Measurements from ENCODE around the gene TNKS1BP1.

Gene TNKS1BP1

DNA sequence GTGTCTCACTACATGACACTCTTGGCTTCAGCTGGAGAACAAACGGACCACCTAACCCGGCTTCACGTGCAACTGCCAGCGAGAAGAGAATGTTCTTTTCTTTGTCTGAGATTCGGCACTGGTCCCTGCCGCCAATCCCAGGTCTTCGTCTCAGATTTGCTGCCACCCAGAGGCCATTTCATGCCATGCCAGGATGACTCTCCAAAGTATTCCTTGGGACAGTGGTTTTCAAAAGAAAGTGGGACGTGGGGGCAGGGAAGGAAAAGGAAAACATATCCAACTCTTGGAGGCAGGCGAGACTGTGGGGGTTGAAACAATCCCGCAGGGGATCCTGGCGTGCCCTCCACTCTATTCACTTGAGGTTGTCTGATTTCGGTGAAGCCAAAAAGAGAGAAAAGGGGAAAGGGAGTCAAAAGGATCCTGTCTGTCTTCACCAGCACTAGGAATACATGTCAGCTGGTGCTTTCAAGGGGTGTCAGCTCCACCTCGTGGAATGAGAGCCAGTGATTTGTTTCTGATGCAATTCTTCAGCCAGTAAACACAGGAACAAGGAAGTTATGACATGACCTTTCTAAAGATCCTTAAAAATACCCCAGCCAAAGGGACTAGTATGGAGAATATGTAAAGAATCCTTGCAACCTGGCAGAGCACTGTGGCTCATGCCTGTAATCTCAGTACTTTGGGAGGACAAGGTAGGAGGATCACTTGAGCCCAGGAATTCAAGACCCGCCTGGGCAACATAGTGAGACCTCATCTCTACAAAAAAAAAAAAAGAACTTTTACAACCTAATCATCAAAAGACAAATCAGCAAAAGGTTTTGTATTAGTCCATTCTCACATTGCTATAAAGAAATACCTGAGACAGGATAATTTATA is 46.7 kb downstream of the TNKS1BP1 start:
- TF ChIP-seq EZH2phosphoT487 (IDR thresholded peaks at IDR 0.05; ENCODE audit: borderline replicate concordance, low read length), result no peak
- TF ChIP-seq, protein P1, sequence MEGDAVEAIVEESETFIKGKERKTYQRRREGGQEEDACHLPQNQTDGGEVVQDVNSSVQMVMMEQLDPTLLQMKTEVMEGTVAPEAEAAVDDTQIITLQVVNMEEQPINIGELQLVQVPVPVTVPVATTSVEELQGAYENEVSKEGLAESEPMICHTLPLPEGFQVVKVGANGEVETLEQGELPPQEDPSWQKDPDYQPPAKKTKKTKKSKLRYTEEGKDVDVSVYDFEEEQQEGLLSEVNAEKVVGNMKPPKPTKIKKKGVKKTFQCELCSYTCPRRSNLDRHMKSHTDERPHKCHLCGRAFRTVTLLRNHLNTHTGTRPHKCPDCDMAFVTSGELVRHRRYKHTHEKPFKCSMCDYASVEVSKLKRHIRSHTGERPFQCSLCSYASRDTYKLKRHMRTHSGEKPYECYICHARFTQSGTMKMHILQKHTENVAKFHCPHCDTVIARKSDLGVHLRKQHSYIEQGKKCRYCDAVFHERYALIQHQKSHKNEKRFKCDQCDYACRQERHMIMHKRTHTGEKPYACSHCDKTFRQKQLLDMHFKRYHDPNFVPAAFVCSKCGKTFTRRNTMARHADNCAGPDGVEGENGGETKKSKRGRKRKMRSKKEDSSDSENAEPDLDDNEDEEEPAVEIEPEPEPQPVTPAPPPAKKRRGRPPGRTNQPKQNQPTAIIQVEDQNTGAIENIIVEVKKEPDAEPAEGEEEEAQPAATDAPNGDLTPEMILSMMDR (IDR thresholded peaks at IDR 0.05; ENCODE audit: low read depth, low read length, poor library complexity, severe bottlenecking), result peak; percentile 91
- Histone ChIP-seq H3K9me2 (replicated peaks; ENCODE audit: control insufficient read depth, low read length) (no peaks in the 10 kb centered on the region), H4K20me1 (ENCODE audit: control insufficient read depth, insufficient read depth, low read depth, low read length) (no peaks in the 10 kb centered on the region), H3K27me3 (ENCODE audit: control insufficient read depth, low read length) (peaks cover 34% of the 10 kb centered on the region), H3K9me3 (ENCODE audit: control insufficient read depth, insufficient read depth, low read length) (no peaks in the 10 kb centered on the region), H3K79me2 (ENCODE audit: control insufficient read depth, low read length) (no peaks in the 10 kb centered on the region), H3K36me3 (ENCODE audit: control insufficient read depth, low read length) (no peaks in the 10 kb centered on the region), H3K4me1 (ENCODE audit: control insufficient read depth, low read length) (no peaks in the 10 kb centered on the region), H3K27ac (ENCODE audit: low read depth, low read length) (no peak overlapping the region), H3K4me2 (ENCODE audit: low read length) (no peak overlapping the region), H3K4me3 (ENCODE audit: low read length) (no peak overlapping the region), H3F3A (ENCODE audit: control insufficient read depth, insufficient read depth) (no peaks in the 10 kb centered on the region)

DNA sequence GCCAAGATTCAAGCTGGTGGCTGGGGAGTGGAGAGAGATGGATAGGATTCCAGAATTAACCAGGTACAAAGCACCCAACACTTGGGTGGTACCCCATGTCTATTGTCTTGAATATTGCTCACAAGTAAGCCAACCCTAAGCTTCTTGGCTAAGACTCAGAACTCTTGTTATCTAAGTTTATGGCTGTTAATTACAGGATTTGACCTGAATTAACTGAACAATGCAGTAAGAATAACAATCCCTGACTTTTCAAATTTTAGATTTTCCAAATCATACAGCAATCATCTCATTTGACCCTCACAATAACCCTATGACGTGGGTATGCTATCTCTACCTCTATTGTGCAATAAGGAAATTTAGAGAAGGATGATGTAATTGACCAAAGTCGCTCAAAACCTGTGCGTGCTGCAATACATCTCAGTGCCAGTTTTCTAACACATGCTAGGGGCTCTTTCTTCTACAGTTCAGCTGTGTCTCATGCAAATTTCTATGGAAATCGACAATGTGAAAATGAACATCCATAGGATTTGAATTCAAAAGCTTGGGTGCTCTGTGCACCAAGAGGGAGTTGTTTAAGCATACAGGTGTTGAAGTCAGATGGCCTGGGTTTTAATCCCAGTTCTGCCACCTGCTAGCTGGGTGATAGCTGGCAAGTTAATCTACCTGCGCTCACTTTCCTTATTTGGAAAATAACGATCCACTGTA is 47.6 kb downstream of the TNKS1BP1 start:
- Histone ChIP-seq H3K4me2 (ENCODE audit: low read length) (no peak overlapping the region), H3K27ac (ENCODE audit: low read depth, low read length) (no peak overlapping the region), H3K4me3 (ENCODE audit: low read length) (no peak overlapping the region), H3K36me3 (ENCODE audit: control insufficient read depth, low read length) (no peaks in the 10 kb centered on the region), H3K27me3 (ENCODE audit: control insufficient read depth, low read length) (peaks cover 34% of the 10 kb centered on the region), H3K9me2 (replicated peaks; ENCODE audit: control insufficient read depth, low read length) (no peaks in the 10 kb centered on the region), H3K79me2 (ENCODE audit: control insufficient read depth, low read length) (no peaks in the 10 kb centered on the region), H4K20me1 (ENCODE audit: control insufficient read depth, insufficient read depth, low read depth, low read length) (no peaks in the 10 kb centered on the region), H3K9me3 (ENCODE audit: control insufficient read depth, insufficient read depth, low read length) (no peaks in the 10 kb centered on the region), H3K4me1 (ENCODE audit: control insufficient read depth, low read length) (no peaks in the 10 kb centered on the region), H3F3A (ENCODE audit: control insufficient read depth, insufficient read depth) (no peaks in the 10 kb centered on the region)
- TF ChIP-seq, protein P1 (IDR thresholded peaks at IDR 0.05; ENCODE audit: low read depth, low read length, poor library complexity, severe bottlenecking), result no peak
- no peak for TF ChIP-seq EZH2phosphoT487 (IDR thresholded peaks at IDR 0.05; ENCODE audit: borderline replicate concordance, low read length)

DNA sequence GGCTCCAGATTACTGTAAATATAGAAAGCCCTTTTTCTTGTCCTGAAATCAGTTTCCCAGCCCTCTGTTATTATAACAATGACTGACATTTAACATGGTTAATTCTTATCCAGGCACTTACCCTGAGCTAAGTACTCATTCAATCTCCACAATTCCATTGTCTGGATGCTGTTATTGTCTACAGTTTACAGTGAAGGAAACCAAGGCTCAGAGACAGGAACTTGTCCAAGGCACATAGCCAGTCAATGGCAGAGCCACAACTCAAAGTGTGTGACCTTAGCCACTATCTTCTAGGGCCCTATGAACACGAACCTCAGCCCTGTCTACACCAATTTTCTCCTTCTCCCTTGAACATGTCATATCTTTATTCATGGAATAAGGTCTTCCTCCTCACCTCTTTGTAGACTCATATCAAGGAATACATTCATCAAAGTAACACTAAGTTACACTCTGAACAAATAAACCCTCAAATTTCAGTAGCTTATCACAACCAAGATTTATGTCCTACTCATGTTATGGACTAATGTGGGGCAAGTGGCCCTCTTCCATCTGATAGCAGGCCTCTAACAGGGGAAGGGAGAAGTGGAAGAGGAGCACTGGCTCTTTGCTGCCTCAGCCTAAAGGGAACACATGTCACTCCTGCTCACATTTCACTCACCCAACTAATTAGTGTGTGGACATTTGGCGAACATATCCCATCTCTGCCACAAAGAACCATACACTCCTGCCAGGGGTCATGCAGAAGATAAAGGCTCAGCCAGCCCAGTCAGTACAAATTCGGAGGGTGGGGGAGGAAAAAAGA is 48.4 kb downstream of the TNKS1BP1 start:
- H3K4me3 ChIP-seq (ENCODE audit: low read length), result no peak overlapping the region
- peaks cover 34% of the 10 kb centered on the region for H3K27me3 ChIP-seq (ENCODE audit: control insufficient read depth, low read length)
- no peaks in the 10 kb centered on the region for H3K9me2 ChIP-seq (replicated peaks; ENCODE audit: control insufficient read depth, low read length)
- no peak for TF ChIP-seq EZH2phosphoT487 (IDR thresholded peaks at IDR 0.05; ENCODE audit: borderline replicate concordance, low read length)
- TF ChIP-seq, protein P1 (IDR thresholded peaks at IDR 0.05; ENCODE audit: low read depth, low read length, poor library complexity, severe bottlenecking), result no peak
- no peaks in the 10 kb centered on the region for H3K4me1 ChIP-seq (ENCODE audit: control insufficient read depth, low read length)
- H3K36me3 ChIP-seq (ENCODE audit: control insufficient read depth, low read length), result no peaks in the 10 kb centered on the region
- H3K27ac ChIP-seq (ENCODE audit: low read depth, low read length), result no peak overlapping the region
- no peaks in the 10 kb centered on the region for H3K9me3 ChIP-seq (ENCODE audit: control insufficient read depth, insufficient read depth, low read length)
- H3F3A ChIP-seq (ENCODE audit: control insufficient read depth, insufficient read depth), result no peaks in the 10 kb centered on the region
- H3K4me2 ChIP-seq (ENCODE audit: low read length), result no peak overlapping the region
- H3K79me2 ChIP-seq (ENCODE audit: control insufficient read depth, low read length), result no peaks in the 10 kb centered on the region
- H4K20me1 ChIP-seq (ENCODE audit: control insufficient read depth, insufficient read depth, low read depth, low read length), result no peaks in the 10 kb centered on the region
